HUES64 (cell line): ENCODE results near the gene KANK3.
"Not testable (repeated sequence)": the region's sequence is repeated elsewhere in the genome, so short reads cannot be mapped to it uniquely, and the experiment has no call there.

Source experiments
- H3K27ac ChIP-seq: 2 replicates; pipeline ENCODE4 v1.7.0; 2013; ENCODE audit warnings: low read depth, low read length, inconsistent platforms
- H3K27me3 ChIP-seq: 2 replicates; pipeline ENCODE4 v1.6.1; 2013; ENCODE audit warnings: mild to moderate bottlenecking, low read length; ENCODE audit not compliant: insufficient read depth
- H3K36me3 ChIP-seq: 2 replicates; pipeline ENCODE4 v1.6.1; 2013; ENCODE audit warnings: mild to moderate bottlenecking, low read length; ENCODE audit not compliant: insufficient read depth
- H3K4me1 ChIP-seq: 2 replicates; pipeline ENCODE4 v1.6.1; 2013; ENCODE audit warnings: mild to moderate bottlenecking, low read length, moderate library complexity; ENCODE audit not compliant: insufficient read depth
- H3K4me3 ChIP-seq: 2 replicates; pipeline ENCODE4 v1.5.1; 2013; ENCODE audit warnings: mild to moderate bottlenecking, low read length, moderate library complexity
- H3K9ac ChIP-seq: 2 replicates; pipeline ENCODE4 v1.6.1; 2013; ENCODE audit warnings: mild to moderate bottlenecking, low read depth, low read length
- H3K9me3 ChIP-seq: 2 replicates; pipeline ENCODE4 v1.6.1; 2013; ENCODE audit warnings: low read depth, low read length; ENCODE audit not compliant: insufficient read depth
- WGBS: fragments of 150-250, 120-280 bp; methylation state at CpG from one replicate; pipeline ENCODE4 v1.1.7; 2013; ENCODE audit warnings: missing lambda C conversion rate; 5-methylcytosine and 5-hydroxymethylcytosine counted together

KANK3 gene

GRCh38 chr19:8308891-8309291, 34.2 kb downstream of the KANK3 start:
- Histone ChIP-seq H3K4me1 (0 out of 2 replicates have a peak, but pooled peaks cover 3% of the 10 kb centered on the region), H3K4me3 (peak overlapping the region; percentile 79), H3K27me3 (no peaks in the 10 kb centered on the region), H3K36me3 (peaks cover 36% of the 10 kb centered on the region), H3K9ac (no peak overlapping the region), H3K9me3 (no peaks in the 10 kb centered on the region), H3K27ac (no peak overlapping the region)
- 66% methylated on average over 17 of the region's 17 CpGs for WGBS

- 1% methylated on average over 61 of the region's 63 CpGs for WGBS
- no peaks in the 10 kb centered on the region for H3K27me3 ChIP-seq
- peak within 1 kb of the TSS; percentile 79 for H3K4me3 ChIP-seq
- H3K4me1 ChIP-seq: 0 out of 2 replicates have a peak, but pooled peaks cover 3% of the 10 kb centered on the region
- no peaks in the 10 kb centered on the region for H3K9me3 ChIP-seq
- H3K9ac ChIP-seq: peak within 1 kb of the TSS; percentile 87
- H3K36me3 ChIP-seq: peaks cover 34% of the 10 kb centered on the region
- H3K27ac ChIP-seq: peak within 1 kb of the TSS; percentile 82
These were observed 34.8 kb downstream of the KANK3 start, which contains the start of gene CD320 for GRCh38 chr19:8307965-8308866. Gene CD320, minus strand, starts transcription at chr19:8308358. Its CDS starts 68 bp downstream, at chr19:8308290.

GRCh38 chr19:8307400-8307964, 35.6 kb downstream of the KANK3 start:
- Histone ChIP-seq H3K4me1 (0 out of 2 replicates have a peak, but pooled peaks cover 3% of the 10 kb centered on the region), H3K9me3 (no peaks in the 10 kb centered on the region), H3K4me3 (peak overlapping the region; percentile 79), H3K9ac (peak overlapping the region; percentile 87), H3K36me3 (peaks cover 34% of the 10 kb centered on the region), H3K27ac (no peak overlapping the region), H3K27me3 (no peaks in the 10 kb centered on the region)
- 7% methylated on average over 24 of the region's 24 CpGs for WGBS

GRCh38 chr19:8306235-8307054, 36.6 kb downstream of the KANK3 start:
- H3K27me3 ChIP-seq: no peaks in the 10 kb centered on the region
- no peak overlapping the region for H3K27ac ChIP-seq
- H3K36me3 ChIP-seq: peaks cover 34% of the 10 kb centered on the region
- peak overlapping the region; percentile 79; the same call in 1 of the 2 replicates for H3K4me3 ChIP-seq
- H3K9ac ChIP-seq: no peak overlapping the region
- WGBS: 89% methylated on average over 17 of the region's 17 CpGs
- H3K4me1 ChIP-seq: 0 out of 2 replicates have a peak, but pooled peaks cover 3% of the 10 kb centered on the region
- H3K9me3 ChIP-seq: no peaks in the 10 kb centered on the region

- no peaks in the 10 kb centered on the region for H3K9me3 ChIP-seq
- 73% methylated on average over 4 of the region's 4 CpGs for WGBS
- H3K4me1 ChIP-seq: 0 out of 2 replicates have a peak, but pooled peaks cover 3% of the 10 kb centered on the region
- H3K27ac ChIP-seq: no peak overlapping the region
- no peaks in the 10 kb centered on the region for H3K27me3 ChIP-seq
- H3K9ac ChIP-seq: no peak overlapping the region
- H3K4me3 ChIP-seq: no peak overlapping the region
- peaks cover 27% of the 10 kb centered on the region for H3K36me3 ChIP-seq
These were observed 37.3 kb downstream of the KANK3 start for GRCh38 chr19:8305798-8306197.

- Histone ChIP-seq H3K9me3 (no peaks in the 10 kb centered on the region), H3K27me3 (no peaks in the 10 kb centered on the region), H3K4me3 (no peak overlapping the region), H3K27ac (no peak overlapping the region), H3K9ac (no peak overlapping the region), H3K4me1 (0 out of 2 replicates have a peak, but pooled peaks cover 3% of the 10 kb centered on the region), H3K36me3 (peaks cover 23% of the 10 kb centered on the region)
- 70% methylated on average over 33 of the region's 33 CpGs for WGBS
These were observed 38.0 kb downstream of the KANK3 start for GRCh38 chr19:8304841-8305621.

- Histone ChIP-seq H3K9ac (no peak overlapping the region), H3K4me1 (no peaks in the 10 kb centered on the region), H3K36me3 (peaks cover 18% of the 10 kb centered on the region), H3K27me3 (no peaks in the 10 kb centered on the region), H3K4me3 (no peak overlapping the region), H3K9me3 (no peaks in the 10 kb centered on the region), H3K27ac (no peak overlapping the region)
- WGBS: 95% methylated on average over 7 of the region's 7 CpGs
These were observed 40.3 kb downstream of the KANK3 start for GRCh38 chr19:8302734-8303133.

GRCh38 chr19:8302357-8302691, 40.7 kb downstream of the KANK3 start:
- Histone ChIP-seq H3K27ac (no peak overlapping the region), H3K27me3 (no peaks in the 10 kb centered on the region), H3K9ac (no peak overlapping the region), H3K36me3 (peaks cover 18% of the 10 kb centered on the region), H3K4me1 (no peaks in the 10 kb centered on the region), H3K9me3 (no peaks in the 10 kb centered on the region), H3K4me3 (no peak overlapping the region)
- WGBS: 94% methylated on average over 11 of the region's 11 CpGs

- WGBS: no CpG with 5 or more reads among the region's 9 CpGs
- H3K27me3 ChIP-seq, H3K27ac ChIP-seq, H3K4me3 ChIP-seq, H3K36me3 ChIP-seq, H3K4me1 ChIP-seq, H3K9me3 ChIP-seq, H3K9ac ChIP-seq: not testable (repeated sequence)
These were observed 51.7 kb downstream of the KANK3 start for GRCh38 chr19:8291337-8291736.

GRCh38 chr19:8276508-8276907, 66.6 kb downstream of the KANK3 start:
- H3K4me1 ChIP-seq, H3K4me3 ChIP-seq, H3K36me3 ChIP-seq, H3K27me3 ChIP-seq, H3K9ac ChIP-seq, H3K9me3 ChIP-seq, H3K27ac ChIP-seq: not testable (repeated sequence)
- no CpG with 5 or more reads among the region's 9 CpGs for WGBS
